ENCODE data around the gene ASB12. TPM values are rescaled to one million over a fixed set of nuclear protein-coding genes. Genes with fewer than 3 reads are reported as not detected.

Gene ASB12
- total and polyA plus RNA-seq, 12 donors = 0.19 to 0.95 (median 0.28) TPM; not detected in 5

GRCh38 chrX:64186974-64187761, 43.2 kb downstream of the ASB12 start:
- Histone ChIP-seq H3K36me3 (replicated peaks in 1 of 2) (no peaks in the 10 kb centered on the region), H3K27me3 (no peaks in the 10 kb centered on the region), H3K9me3 (replicated peaks in 1 of 3) (no peaks in the 10 kb centered on the region), H3K4me3 (no peak overlapping the region), H3K27ac (no peak overlapping the region), H3K4me1 (replicated peaks in 1 of 2) (no peaks in the 10 kb centered on the region)
- WGBS, 4 donors = 50 to 95% (median 78%) methylated on average over 1 of the region's 1 CpG
- DNase-seq = no peak
- intact Hi-C loops (cut with DNase I) = no loop called here
- no peak for TF ChIP-seq CTCF (IDR thresholded peaks at IDR 0.05)
- no peak for TF ChIP-seq POLR2A (IDR thresholded peaks at IDR 0.05)

GRCh38 chrX:64184396-64184795, 46.0 kb downstream of the ASB12 start:
- Histone ChIP-seq H3K27me3 (no peaks in the 10 kb centered on the region), H3K27ac (no peak overlapping the region), H3K9me3 (replicated peaks in 1 of 3) (no peaks in the 10 kb centered on the region), H3K4me1 (replicated peaks in 1 of 2) (no peaks in the 10 kb centered on the region), H3K36me3 (replicated peaks in 1 of 2) (no peaks in the 10 kb centered on the region), H3K4me3 (no peak overlapping the region)
- TF ChIP-seq POLR2A (IDR thresholded peaks at IDR 0.05) = no peak
- TF ChIP-seq CTCF (IDR thresholded peaks at IDR 0.05) = no peak
- WGBS, 4 donors = 80 to 94% (median 93%) methylated on average over 2 of the region's 2 CpGs; no CpG with 5 or more reads in 1 of the 4 donors
- intact Hi-C loops (cut with DNase I) = no loop called here
- DNase-seq = no peak

- no peaks in the 10 kb centered on the region for H3K9me3 ChIP-seq (replicated peaks in 1 of 3)
- DNase-seq = no peak
- no peak overlapping the region for H3K27ac ChIP-seq
- 69 to 100% (median 87%) methylated on average over 2 of the region's 2 CpGs for WGBS, 4 donors
- no peaks in the 10 kb centered on the region for H3K4me1 ChIP-seq (replicated peaks in 1 of 2)
- intact Hi-C loops (cut with DNase I) = no loop called here
- H3K36me3 ChIP-seq (replicated peaks in 1 of 2) = no peaks in the 10 kb centered on the region
- TF ChIP-seq POLR2A (IDR thresholded peaks at IDR 0.05) (no peak), CTCF (IDR thresholded peaks at IDR 0.05) (no peak)
- H3K4me3 ChIP-seq = no peak overlapping the region
- no peaks in the 10 kb centered on the region for H3K27me3 ChIP-seq
Observed at GRCh38 chrX:64182208-64182607, 48.2 kb downstream of the ASB12 start.

GRCh38 chrX:64176876-64177275, 53.5 kb downstream of the ASB12 start:
- no peak overlapping the region for H3K4me3 ChIP-seq
- peak in 4 of 7 donors; percentile 25 to 52 (median 34) for DNase-seq
- no peaks in the 10 kb centered on the region for H3K9me3 ChIP-seq (replicated peaks in 1 of 3)
- H3K4me1 ChIP-seq (replicated peaks in 1 of 2) = no peaks in the 10 kb centered on the region
- no peaks in the 10 kb centered on the region for H3K27me3 ChIP-seq
- intact Hi-C loops (cut with DNase I) = no loop called here
- TF ChIP-seq POLR2A (IDR thresholded peaks at IDR 0.05) = no peak
- no peak for TF ChIP-seq CTCF (IDR thresholded peaks at IDR 0.05)
- no peak overlapping the region for H3K27ac ChIP-seq
- no peaks in the 10 kb centered on the region for H3K36me3 ChIP-seq (replicated peaks in 1 of 2)

Small RNA genes within 50 kb of the gene (small RNA-seq; reads per million reads assigned to genes)
- gene RN7SL799P = 0 reads per million in 2 donors

Other genes starting within 250 kb of the ASB12 start
- gene AMER1, start 24.9 kb downstream of the ASB12 start, total RNA-seq = 1 to 10 TPM; 2.8 to 8.7 (median 4.7) TPM
- 1 to 10 TPM in 2 of 3 donors, under 1 TPM in 1; 0.54 to 3.1 (median 2.3) TPM for gene AMER1, start 24.9 kb downstream of the ASB12 start, polyA plus RNA-seq
- 10 to 100 TPM in 1 of 9 donors, 1 to 10 TPM in 8; 1.1 to 39.5 (median 2.8) TPM for gene MTMR8, start 164.8 kb upstream of the ASB12 start, total RNA-seq
- gene MTMR8, start 164.8 kb upstream of the ASB12 start, polyA plus RNA-seq = 1 to 10 TPM in 1 of 3 donors, under 1 TPM in 2; 0.71 to 2.0 (median 0.72) TPM

Measured in adrenal gland (tissue), 12 donors.